Measurements from ENCODE around the gene MPL. TPM values are rescaled to one million over a fixed set of nuclear protein-coding genes. Genes with fewer than 3 reads are reported as not detected.

The MPL gene
- polyA plus RNA-seq, 10 donors = 0.07 to 0.36 (median 0.13) TPM; not detected in 3

DNA sequence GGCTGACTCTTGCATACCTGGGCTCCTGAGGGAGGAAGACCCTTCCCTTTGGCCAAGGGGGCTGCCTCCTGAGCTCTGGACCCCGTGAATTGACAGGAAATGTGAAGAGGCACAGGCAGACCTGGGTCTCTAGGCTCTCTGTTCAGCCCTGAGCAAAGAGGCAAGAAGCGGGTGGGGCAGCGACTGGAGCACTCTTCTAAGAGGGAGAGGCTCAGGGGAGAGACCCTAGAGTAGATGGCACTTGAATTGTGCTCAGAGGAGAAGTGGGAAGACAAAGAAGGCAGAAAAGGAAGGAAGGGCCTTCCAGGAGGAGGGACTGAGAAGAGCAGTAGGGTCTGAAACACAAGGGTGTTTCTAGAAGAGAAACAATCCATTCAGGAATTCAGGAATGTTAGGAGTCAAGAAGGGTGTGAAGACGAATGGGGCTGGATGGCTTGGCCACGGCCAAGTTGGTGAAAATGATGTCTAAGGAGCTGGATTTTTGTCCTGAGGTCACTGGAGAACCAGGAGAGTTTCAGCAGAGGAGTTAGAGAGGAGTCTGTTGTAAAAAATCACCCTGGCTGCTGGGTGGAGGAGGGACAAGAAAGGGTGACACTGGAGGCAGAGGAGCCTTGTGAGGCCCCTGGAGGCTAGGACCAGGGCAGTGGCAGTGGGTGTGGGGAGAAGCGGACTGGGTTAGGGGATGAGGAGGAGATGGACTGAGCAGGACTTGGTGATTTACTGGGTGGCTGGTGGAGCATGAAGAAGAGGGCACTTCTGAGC, 31.5 kb upstream of the MPL start:
- no peak for DNase-seq

DNA sequence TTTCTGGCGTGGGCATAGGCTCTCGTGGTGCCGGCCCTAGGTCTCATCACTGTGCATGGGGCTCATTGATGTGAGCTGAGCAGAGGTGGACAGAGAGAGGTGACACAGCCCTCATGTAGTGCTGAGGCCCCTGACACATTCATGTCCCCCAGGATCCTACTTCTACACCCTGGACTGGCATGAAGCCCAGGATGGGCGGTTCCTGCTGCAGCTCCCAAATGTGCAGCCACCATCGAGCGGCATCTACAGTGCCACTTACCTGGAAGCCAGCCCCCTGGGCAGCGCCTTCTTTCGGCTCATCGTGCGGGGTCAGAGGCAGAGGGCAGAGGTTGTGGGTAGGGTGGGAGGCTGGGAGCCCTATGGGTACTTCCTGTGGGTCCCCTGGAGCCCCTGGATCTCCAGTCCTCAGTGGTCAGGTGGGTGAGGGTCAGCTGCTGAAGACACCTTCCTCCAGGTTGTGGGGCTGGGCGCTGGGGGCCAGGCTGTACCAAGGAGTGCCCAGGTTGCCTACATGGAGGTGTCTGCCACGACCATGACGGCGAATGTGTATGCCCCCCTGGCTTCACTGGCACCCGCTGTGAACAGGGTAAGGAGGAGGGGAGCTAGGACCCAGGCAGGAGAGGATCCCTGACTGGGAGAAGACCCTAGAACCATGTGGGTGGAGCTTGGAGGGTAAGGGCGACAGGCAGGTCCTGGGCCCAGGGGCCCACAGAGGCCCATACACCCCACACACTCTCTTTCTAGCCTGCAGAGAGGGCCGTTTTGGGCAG, 30.7 kb upstream of the MPL start:
- DNase-seq = no peak

DNA sequence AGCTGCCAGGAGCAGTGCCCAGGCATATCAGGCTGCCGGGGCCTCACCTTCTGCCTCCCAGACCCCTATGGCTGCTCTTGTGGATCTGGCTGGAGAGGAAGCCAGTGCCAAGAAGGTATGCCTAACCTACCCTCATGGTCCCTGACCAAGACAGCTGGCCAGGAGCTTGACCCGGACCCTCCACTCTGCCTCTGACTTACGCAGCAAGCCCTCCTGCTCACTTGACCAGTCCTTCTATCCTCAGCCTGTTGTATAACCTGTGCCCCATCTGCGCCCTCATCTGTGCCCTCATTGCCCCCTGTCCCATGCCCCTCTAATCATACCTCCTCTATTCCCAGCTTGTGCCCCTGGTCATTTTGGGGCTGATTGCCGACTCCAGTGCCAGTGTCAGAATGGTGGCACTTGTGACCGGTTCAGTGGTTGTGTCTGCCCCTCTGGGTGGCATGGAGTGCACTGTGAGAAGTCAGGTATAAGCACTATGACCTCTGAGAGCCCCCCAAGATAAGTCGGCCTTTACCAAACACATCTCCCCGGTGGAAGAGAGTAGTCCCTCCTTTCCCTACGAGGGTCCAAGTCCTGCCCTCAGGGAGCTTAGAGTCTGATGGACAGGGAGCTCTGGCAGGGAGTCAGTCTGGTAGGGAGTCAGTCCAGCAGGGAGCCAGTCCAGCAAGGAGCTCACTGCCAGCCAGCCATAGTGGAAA, 30.0 kb upstream of the MPL start:
- no peak for DNase-seq

DNA sequence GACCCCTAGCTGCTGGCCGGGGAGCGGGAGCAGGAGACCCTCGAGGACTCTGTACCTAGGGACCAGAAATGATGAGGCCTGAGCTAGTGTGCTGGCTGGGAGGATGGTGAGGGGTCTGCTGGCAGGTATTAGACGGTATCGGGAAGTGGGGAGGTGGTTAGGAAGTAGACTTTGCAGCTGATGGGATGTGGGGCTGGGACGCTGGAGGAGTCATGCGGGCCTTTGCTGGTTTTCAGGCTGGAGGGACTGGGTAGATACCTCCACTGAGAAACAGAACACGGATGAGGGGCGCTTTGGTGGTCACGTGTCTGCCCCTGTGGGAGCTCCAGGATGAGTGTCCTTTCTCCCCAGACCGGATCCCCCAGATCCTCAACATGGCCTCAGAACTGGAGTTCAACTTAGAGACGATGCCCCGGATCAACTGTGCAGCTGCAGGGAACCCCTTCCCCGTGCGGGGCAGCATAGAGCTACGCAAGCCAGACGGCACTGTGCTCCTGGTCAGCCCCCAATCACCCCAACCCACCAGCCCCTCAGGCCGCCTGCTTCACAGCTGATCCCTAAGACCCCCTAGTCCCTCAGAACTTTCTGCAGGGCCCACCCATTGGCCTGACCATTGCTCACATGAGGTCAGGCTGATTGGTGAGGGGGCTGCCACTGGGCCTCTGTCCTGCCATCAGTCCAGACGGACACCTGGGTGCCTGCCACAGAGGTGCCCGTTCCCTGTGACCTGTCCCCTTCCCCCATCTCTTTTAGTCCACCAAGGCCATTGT, 28.8 kb upstream of the MPL start:
- DNase-seq = no peak

GRCh38 chr1:43309405-43310025, 28.1 kb upstream of the MPL start:
- no peak for DNase-seq

- no peak for DNase-seq
Measured at GRCh38 chr1:43311521-43311920, 26.1 kb upstream of the MPL start.

DNA sequence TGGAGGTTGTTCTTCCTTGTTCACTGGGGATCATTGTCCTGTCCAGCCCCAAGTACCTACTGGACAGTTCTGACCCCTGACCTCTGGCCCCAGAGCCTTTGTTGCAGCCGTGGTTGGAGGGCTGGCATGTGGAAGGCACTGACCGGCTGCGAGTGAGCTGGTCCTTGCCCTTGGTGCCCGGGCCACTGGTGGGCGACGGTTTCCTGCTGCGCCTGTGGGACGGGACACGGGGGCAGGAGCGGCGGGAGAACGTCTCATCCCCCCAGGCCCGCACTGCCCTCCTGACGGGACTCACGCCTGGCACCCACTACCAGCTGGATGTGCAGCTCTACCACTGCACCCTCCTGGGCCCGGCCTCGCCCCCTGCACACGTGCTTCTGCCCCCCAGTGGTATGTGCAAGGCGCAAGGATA, 25.4 kb upstream of the MPL start:
- DNase-seq = no peak

DNA sequence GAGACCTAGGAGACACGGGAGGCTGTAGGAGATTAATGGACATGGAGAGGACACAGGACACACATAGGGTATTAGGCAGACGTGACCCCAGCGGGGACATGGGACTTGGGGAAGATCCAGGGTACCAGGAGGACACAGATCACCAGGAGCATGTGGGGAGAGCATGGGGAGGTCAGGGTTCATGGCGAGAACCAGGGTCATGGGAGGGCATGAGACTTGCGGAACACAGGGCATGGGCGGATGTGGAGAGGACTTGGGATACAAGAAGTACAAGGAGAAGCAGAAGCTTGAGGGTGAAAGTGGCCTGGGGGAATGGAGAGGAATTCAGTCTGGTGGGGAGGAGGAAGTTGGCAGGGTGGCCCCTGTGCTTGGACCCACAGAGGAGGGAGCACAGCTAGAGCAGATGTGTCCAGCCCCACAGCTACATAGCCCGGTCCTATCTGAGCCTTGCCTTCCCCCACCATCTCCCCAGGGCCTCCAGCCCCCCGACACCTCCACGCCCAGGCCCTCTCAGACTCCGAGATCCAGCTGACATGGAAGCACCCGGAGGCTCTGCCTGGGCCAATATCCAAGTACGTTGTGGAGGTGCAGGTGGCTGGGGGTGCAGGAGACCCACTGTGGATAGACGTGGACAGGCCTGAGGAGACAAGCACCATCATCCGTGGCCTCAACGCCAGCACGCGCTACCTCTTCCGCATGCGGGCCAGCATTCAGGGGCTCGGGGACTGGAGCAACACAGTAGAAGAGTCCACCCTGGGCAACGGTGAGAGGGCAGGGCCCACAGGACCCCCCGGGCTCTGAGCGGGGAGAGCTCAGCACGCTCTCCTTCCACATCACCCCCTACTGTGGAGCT, 24.7 kb upstream of the MPL start:
- DNase-seq = no peak

GRCh38 chr1:43313771-43314170, 23.8 kb upstream of the MPL start:
- no peak for DNase-seq

DNA sequence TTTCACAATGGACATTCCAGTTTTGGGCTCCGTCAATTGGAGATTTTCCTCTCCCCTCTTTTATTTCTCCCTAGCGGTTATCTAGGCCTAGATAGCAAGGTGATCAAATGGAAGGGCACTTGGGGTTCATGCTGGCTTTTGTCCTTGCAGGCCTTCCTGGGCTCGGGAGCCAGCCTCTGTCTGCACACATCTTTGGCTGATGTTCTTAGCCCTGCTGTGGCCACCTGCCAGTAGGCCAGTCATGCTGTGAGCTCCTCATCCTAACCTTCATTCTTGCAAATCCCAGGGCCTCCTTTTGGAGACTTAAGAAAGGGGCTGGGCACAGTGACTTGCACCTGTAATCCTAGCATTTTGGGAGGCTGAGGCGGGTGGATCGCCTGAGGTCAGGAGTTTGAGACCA, 23.4 kb upstream of the MPL start:
- DNase-seq = no peak

DNA sequence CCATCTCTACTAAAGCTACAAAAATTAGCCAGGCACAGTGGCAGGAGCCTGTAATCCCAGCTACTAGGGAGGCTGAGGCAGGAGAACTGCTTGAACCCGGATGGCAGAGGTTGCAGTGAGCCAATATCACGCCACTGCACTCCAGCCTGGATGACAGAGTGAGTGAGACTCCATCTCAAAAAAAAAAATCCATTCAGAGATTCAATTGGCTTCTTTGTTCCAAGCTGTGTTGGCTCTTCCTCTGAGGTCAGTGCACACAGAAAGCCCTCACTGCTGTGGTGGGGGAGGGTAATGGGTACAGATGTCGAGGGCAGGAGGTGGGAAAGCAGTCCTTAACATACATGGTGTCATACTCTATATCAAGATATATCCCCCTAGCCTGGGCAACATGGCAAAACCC, 22.1 kb upstream of the MPL start:
- DNase-seq = no peak

GRCh38 chr1:43315963-43316737, 21.5 kb upstream of the MPL start:
- no peak for DNase-seq

DNA sequence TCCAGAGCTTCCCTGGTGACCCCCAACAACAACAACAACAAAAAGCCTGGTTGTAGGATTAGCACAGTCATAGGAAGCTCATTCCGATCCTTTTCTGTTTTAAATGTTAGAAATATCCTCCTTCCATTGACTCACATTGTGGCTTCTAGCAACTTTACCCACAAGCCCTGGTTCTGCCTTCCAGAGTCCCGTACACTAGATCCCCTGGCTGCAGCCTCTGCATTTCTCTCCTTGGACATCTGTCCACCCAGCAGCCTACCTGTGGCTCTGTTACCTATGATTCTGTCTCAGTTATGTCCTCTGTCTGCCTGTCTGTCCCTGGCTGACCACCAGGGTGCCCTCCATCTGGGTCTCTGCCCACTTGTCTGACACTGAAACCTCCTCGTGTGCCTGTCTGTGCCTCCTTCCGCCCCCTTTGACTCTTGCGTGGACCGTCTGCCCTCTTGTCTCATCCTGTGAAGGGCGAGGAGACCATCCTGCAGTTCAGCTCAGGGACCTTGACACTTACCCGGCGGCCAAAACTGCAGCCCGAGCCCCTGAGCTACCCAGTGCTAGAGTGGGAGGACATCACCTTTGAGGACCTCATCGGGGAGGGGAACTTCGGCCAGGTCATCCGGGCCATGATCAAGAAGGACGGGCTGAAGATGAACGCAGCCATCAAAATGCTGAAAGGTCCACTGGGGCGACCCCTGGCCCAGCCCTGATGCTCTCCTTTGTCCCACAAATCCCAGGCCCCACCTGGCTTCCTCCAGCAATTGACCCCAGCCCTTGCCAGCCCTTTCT, 20.7 kb upstream of the MPL start:
- no peak for DNase-seq

- no peak for DNase-seq
Measured at GRCh38 chr1:43317817-43318471, 19.7 kb upstream of the MPL start.

DNA sequence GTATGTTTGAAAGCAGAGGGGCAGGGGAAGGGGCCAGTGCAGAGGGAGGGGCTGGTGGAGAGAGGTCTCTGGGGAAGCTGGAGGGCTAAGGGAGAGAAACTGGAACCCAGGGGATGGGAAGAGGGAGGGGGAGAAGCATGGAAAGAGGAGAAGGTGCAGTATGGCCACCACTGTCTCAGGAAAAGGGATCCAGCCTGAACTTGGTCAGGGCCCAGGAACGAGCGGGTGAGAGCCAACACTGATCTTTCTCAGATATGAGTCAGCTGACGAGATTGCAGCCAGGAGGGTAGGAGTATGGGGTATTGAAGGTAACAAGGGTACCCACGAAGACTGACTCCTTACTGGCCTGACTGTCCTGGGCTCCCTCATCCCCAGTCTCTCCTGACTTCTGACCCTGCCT, 18.8 kb upstream of the MPL start:
- DNase-seq = no peak

GRCh38 chr1:43319288-43319687, 18.3 kb upstream of the MPL start:
- DNase-seq = no peak

DNA sequence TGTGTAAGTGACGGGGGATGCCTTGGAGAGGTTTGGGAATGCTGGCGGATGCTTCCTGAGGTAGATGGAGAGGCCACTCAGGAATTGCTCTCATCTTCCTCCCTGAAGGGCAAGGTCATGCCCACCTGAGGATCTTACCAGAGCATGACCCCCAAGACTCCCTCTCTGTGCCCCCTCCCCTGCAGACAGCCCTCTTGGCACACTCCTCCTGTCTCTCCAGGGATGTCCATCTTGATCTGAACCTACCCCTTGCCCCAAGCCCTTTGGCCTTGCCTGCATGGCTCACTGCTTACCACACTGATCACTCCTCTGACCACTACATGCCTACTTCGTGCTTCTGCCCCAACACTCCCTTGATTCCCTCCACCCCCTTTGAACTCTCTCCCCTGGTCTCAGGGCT, 17.9 kb upstream of the MPL start:
- no peak for DNase-seq

GRCh38 chr1:43321331-43321891, 16.2 kb upstream of the MPL start:
- DNase-seq = no peak
